IMR-90 (cell line): Measurements from ENCODE around the gene BTNL8. TPM values are rescaled to one million over a fixed set of nuclear protein-coding genes. Genes with fewer than 3 reads are reported as not detected.

Experiments used
- ATAC-seq: fragments of 200-7000 bp; cut with Tn5 transposase; 2 replicates; pipeline ENCODE4 v1.9.1; 2020; ENCODE audit warnings: low read depth, mild to moderate bottlenecking, moderate library complexity
- BruUV-seq: library from RNA; stranded (reverse); fragments of 400-500 nt; replicated peaks from 2 replicates; lab custom pipeline; 2021; lab: Mats Ljungman, UMichigan
- CTCF ChIA-PET: fragments of 300-600 bp; formaldehyde crosslinking; extraction: SDS; loops from one replicate; lab custom pipeline; 2021; ENCODE audit warnings: antibody characterized with exemption; lab: Yijun Ruan, JAX
- POLR2A ChIA-PET: fragments of 300-600 bp; sonication (Branson Sonifier 250); formaldehyde crosslinking; loops from one replicate; lab custom pipeline; 2022; ENCODE audit warnings: antibody characterized with exemption; ENCODE audit not compliant: unreplicated experiment; lab: Charles Lee
- DNase-seq: peaks from one replicate; pipeline ENCODE4 v3.0.0; 2013
- H2AFZ ChIP-seq: replicated peaks from 2 replicates; pipeline ENCODE3; 2013; ENCODE audit warnings: low read length, mild to moderate bottlenecking; ENCODE audit not compliant: poor library complexity
- H2AK5ac ChIP-seq: 2 replicates; pipeline ENCODE4 v1.6.1; 2013; ENCODE audit warnings: low read depth, low read length, inconsistent platforms
- H2AK9ac ChIP-seq: replicated peaks from 2 replicates; pipeline ENCODE3; 2013; ENCODE audit warnings: mild to moderate bottlenecking, low read depth, low read length, moderate library complexity; ENCODE audit not compliant: poor library complexity
- H2BK120ac ChIP-seq: 2 replicates; pipeline ENCODE4 v1.6.1; 2013; ENCODE audit warnings: low read depth, low read length, inconsistent platforms
- H2BK15ac ChIP-seq: 3 replicates; pipeline ENCODE4 v1.6.1; 2013; ENCODE audit warnings: low read depth, low read length, inconsistent platforms
- H2BK20ac ChIP-seq: 2 replicates; pipeline ENCODE4 v1.6.1; 2013; ENCODE audit warnings: low read depth, mild to moderate bottlenecking, inconsistent platforms, low read length, moderate library complexity
- H2BK5ac ChIP-seq: 2 replicates; pipeline ENCODE4 v1.6.1; 2013; ENCODE audit warnings: mild to moderate bottlenecking, low read depth, low read length, inconsistent platforms; ENCODE audit not compliant: poor library complexity, severe bottlenecking
- H3K14ac ChIP-seq: replicated peaks from 2 replicates; pipeline ENCODE4 v1.6.1; 2013; ENCODE audit warnings: low read depth, low read length, inconsistent platforms
- H3K18ac ChIP-seq: 2 replicates; pipeline ENCODE4 v1.6.1; 2013; ENCODE audit warnings: low read depth, low read length, control low read depth
- H3K23ac ChIP-seq: 2 replicates; pipeline ENCODE4 v1.6.1; 2013; ENCODE audit warnings: low read depth, low read length, inconsistent platforms
- H3K27ac ChIP-seq: 2 replicates; pipeline ENCODE4 v1.5.1; 2013; ENCODE audit warnings: mild to moderate bottlenecking, control low read depth, low read length; ENCODE audit not compliant: insufficient read depth
- H3K27me3 ChIP-seq: 2 replicates; pipeline ENCODE4 v1.6.1; 2013; ENCODE audit warnings: low read length; ENCODE audit not compliant: control insufficient read depth, insufficient read depth
- H3K36me3 ChIP-seq: 2 replicates; pipeline ENCODE4 v1.6.1; 2013; ENCODE audit warnings: low read length, mixed read lengths; ENCODE audit not compliant: control insufficient read depth, insufficient read depth
- H3K4ac ChIP-seq: 2 replicates; pipeline ENCODE4 v1.6.1; 2013; ENCODE audit warnings: low read depth, low read length, inconsistent platforms
- H3K4me1 ChIP-seq: 2 replicates; pipeline ENCODE4 v1.6.1; 2013; ENCODE audit warnings: low read length, mixed read lengths; ENCODE audit not compliant: control insufficient read depth, insufficient read depth
- H3K4me2 ChIP-seq: 2 replicates; pipeline ENCODE4 v1.6.1; 2013; ENCODE audit warnings: low read depth, mild to moderate bottlenecking, control low read depth, low read length, moderate library complexity
- H3K4me3 ChIP-seq: 2 replicates; pipeline ENCODE4 v1.5.1; 2013; ENCODE audit warnings: low read depth, mild to moderate bottlenecking, control low read depth, low read length, moderate library complexity; ENCODE audit not compliant: insufficient read depth
- H3K56ac ChIP-seq: 2 replicates; pipeline ENCODE4 v1.6.1; 2013; ENCODE audit warnings: low read length, inconsistent platforms; ENCODE audit not compliant: insufficient read depth; ENCODE audit errors: extremely low read depth
- H3K79me1 ChIP-seq, 2 experiments: 2 replicates each; pipeline ENCODE4 v1.6.1; 2013; ENCODE audit warnings: low read length in 2 of 2, inconsistent platforms in 1 of 2, low read depth in 1 of 2
- H3K9ac ChIP-seq: 2 replicates; pipeline ENCODE4 v1.6.1; 2013; ENCODE audit warnings: low read depth, low read length, control low read depth
- H3K9me1 ChIP-seq: 2 replicates; pipeline ENCODE4 v1.6.1; 2013; ENCODE audit warnings: low read length, inconsistent platforms; ENCODE audit not compliant: insufficient read depth
- H3K9me3 ChIP-seq: 2 replicates; pipeline ENCODE4 v1.6.1; 2013; ENCODE audit warnings: low read length; ENCODE audit not compliant: control insufficient read depth, insufficient read depth
- H4K20me1 ChIP-seq: 2 replicates; pipeline ENCODE4 v1.6.1; 2013; ENCODE audit warnings: low read length, inconsistent platforms; ENCODE audit not compliant: insufficient read depth
- H4K5ac ChIP-seq: 2 replicates; pipeline ENCODE4 v1.6.1; 2013; ENCODE audit warnings: mild to moderate bottlenecking, low read depth, low read length, control low read depth
- H4K8ac ChIP-seq, 2 experiments: 2 replicates each; pipeline ENCODE4 v1.6.1; 2013; ENCODE audit warnings: low read depth in 2 of 2, low read length in 2 of 2, control low read depth in 1 of 2, inconsistent platforms in 1 of 2
- H4K91ac ChIP-seq: 2 replicates; pipeline ENCODE4 v1.6.1; 2013; ENCODE audit warnings: low read depth, low read length, inconsistent platforms; ENCODE audit not compliant: insufficient read depth
- BHLHE40 ChIP-seq: fragments of 150-350 bp; IDR thresholded peaks from 2 replicates; pipeline ENCODE4 v1.6.1; 2016; ENCODE audit warnings: mild to moderate bottlenecking, low read depth, low read length
- CEBPB ChIP-seq: IDR thresholded peaks from 2 replicates; pipeline ENCODE4 v1.6.1; 2012; ENCODE audit warnings: low read depth, low read length, improper control_type of control experiment
- CHD1 ChIP-seq: IDR thresholded peaks from 2 replicates; pipeline ENCODE4 v1.6.1; 2012; ENCODE audit warnings: low read depth, low read length, improper control_type of control experiment
- CTCF ChIP-seq: conservative IDR thresholded peaks from 2 replicates; pipeline ENCODE4 v1.5.1; 2012; ENCODE audit warnings: mild to moderate bottlenecking, low read depth, low read length, improper control_type of control experiment
- ELK1 ChIP-seq: fragments of 150-350 bp; IDR thresholded peaks from 2 replicates; pipeline ENCODE4 v1.6.1; 2016; ENCODE audit warnings: low read depth, mild to moderate bottlenecking, low read length, moderate library complexity, borderline replicate concordance
- FOS ChIP-seq: fragments of 150-350 bp; IDR thresholded peaks from 2 replicates; pipeline ENCODE4 v1.6.1; 2016; ENCODE audit warnings: low read depth, low read length
- MAFK ChIP-seq: IDR thresholded peaks from 2 replicates; pipeline ENCODE4 v1.6.1; 2012; ENCODE audit warnings: low read depth, low read length, improper control_type of control experiment
- MAZ ChIP-seq: IDR thresholded peaks from 2 replicates; pipeline ENCODE4 v1.6.1; 2012; ENCODE audit warnings: low read depth, mild to moderate bottlenecking, low read length, improper control_type of control experiment, moderate library complexity, borderline replicate concordance
- MXI1 ChIP-seq: IDR thresholded peaks from 2 replicates; pipeline ENCODE4 v1.6.1; 2012; ENCODE audit warnings: low read depth, mild to moderate bottlenecking, low read length, moderate library complexity, borderline replicate concordance
- NFE2L2 ChIP-seq: fragments of 150-350 bp; IDR thresholded peaks from 2 replicates; pipeline ENCODE4 v1.6.1; 2016; ENCODE audit warnings: low read depth, mild to moderate bottlenecking, low read length
- POLR2A ChIP-seq: IDR thresholded peaks from 2 replicates; pipeline ENCODE4 v1.6.1; 2012; ENCODE audit warnings: mild to moderate bottlenecking, low read depth, low read length
- RAD21 ChIP-seq: IDR thresholded peaks from 2 replicates; pipeline ENCODE4 v1.6.1; 2012; ENCODE audit warnings: low read length, improper control_type of control experiment
- RCOR1 ChIP-seq: IDR thresholded peaks from 2 replicates; pipeline ENCODE4 v1.6.1; 2012; ENCODE audit warnings: mild to moderate bottlenecking, low read length, improper control_type of control experiment; ENCODE audit not compliant: insufficient replicate concordance
- RFX5 ChIP-seq: IDR thresholded peaks from 2 replicates; pipeline ENCODE4 v1.8.0; 2012; ENCODE audit warnings: low read depth, mild to moderate bottlenecking, low read length, moderate library complexity
- SMC3 ChIP-seq: fragments of 150-350 bp; IDR thresholded peaks from 2 replicates; pipeline ENCODE4 v1.6.1; 2016; ENCODE audit warnings: low read depth, mild to moderate bottlenecking, antibody characterized with exemption, low read length, moderate library complexity
- USF2 ChIP-seq: fragments of 150-350 bp; IDR thresholded peaks from 2 replicates; pipeline ENCODE4 v1.6.1; 2017; ENCODE audit warnings: mild to moderate bottlenecking, antibody characterized with exemption, low read length, low read depth
- WGBS, 2 experiments: methylation state at CpG; one replicate each; pipeline versions ENCODE4 v1.1.5 to v1.1.7; 2013; ENCODE audit warnings: missing lambda C conversion rate in 2 of 2; ENCODE audit not compliant: insufficient read length in 1 of 2; ENCODE audit errors: extremely low coverage in 2 of 2; 5-methylcytosine and 5-hydroxymethylcytosine counted together
- dilution Hi-C: fragments of 300-500 bp; cut with HindIII; formaldehyde crosslinking; loops from one replicate; pipeline ENCODE4 v1.14.3; 2018; ENCODE audit warnings: low sequenced_read_pairs; ENCODE audit not compliant: unreplicated experiment
- in situ Hi-C: fragments of 300-500 bp; cut with MboI; formaldehyde crosslinking; loops from 3 replicates; pipeline ENCODE4 v1.14.3; 2019; ENCODE audit warnings: low sequenced_read_pairs, inconsistent platforms, mixed read lengths
- intact Hi-C: fragments of 100-400 bp; cut with micrococcal nuclease; formaldehyde crosslinking; loops from 2 replicates; pipeline ENCODE4 v1.10.0; 2022
- polyA plus RNA-seq, 3 experiments: library from polyadenylated mRNA; depleted of rRNA; stranded (reverse); fragments of >200 nt; gene quantifications; 2 replicates each; pipeline ENCODE4 v1.2.3, GENCODE V29; 2012; ENCODE audit warnings: low replicate concordance in 1 of 3
- total RNA-seq: library from RNA; depleted of rRNA; stranded (reverse); fragments of >200 nt; gene quantifications from 2 replicates; pipeline ENCODE4 v1.2.3, GENCODE V29; 2012

The BTNL8 gene
- total and polyA plus RNA-seq, 2 of the 4 experiments (the other 2 are of a cell fraction), result not detected

GRCh38 chr5:180875860-180876426 lies 23.0 kb upstream of the BTNL8 start:
- H3K9me1 ChIP-seq, result no peaks in the 10 kb centered on the region
- no peaks in the 10 kb centered on the region for H3K36me3 ChIP-seq
- dilution Hi-C loops, result no loop called here
- intact Hi-C loops, result no loop called here
- H3K4me2 ChIP-seq, result no peak overlapping the region
- H3K18ac ChIP-seq, result no peak overlapping the region
- in situ Hi-C loops, result loop anchor here (10.0 kb wide), 1 partner anchor 279 kb away; no protein-coding TSS in a partner anchor
- 0 out of 2 replicates have a peak, but pooled peaks cover 1% of the 10 kb centered on the region for H3K27me3 ChIP-seq
- H2BK15ac ChIP-seq, result no peak overlapping the region
- no peak overlapping the region for H3K14ac ChIP-seq
- no peak overlapping the region for H3K56ac ChIP-seq
- no peak overlapping the region for H2BK120ac ChIP-seq
- no peak overlapping the region for H3K4me3 ChIP-seq
- H3K79me1 ChIP-seq, result no peaks in the 10 kb centered on the region
- no peak overlapping the region for H4K8ac ChIP-seq
- DNase-seq, result no peak
- no peak overlapping the region for H3K9ac ChIP-seq
- no peak overlapping the region for H4K91ac ChIP-seq
- no peak overlapping the region for H3K27ac ChIP-seq
- H2AFZ ChIP-seq, result no peak overlapping the region
- H4K5ac ChIP-seq, result no peak overlapping the region
- no peak overlapping the region for H3K4ac ChIP-seq
- no peak overlapping the region for H3K23ac ChIP-seq
- no peak overlapping the region for H2AK5ac ChIP-seq
- WGBS, 2 experiments, result 80% methylated on average over 3 of the region's 10 CpGs; no CpG with 5 or more reads in 1 of the 2 experiments
- no peaks in the 10 kb centered on the region for H4K20me1 ChIP-seq
- H2BK5ac ChIP-seq, result no peak overlapping the region
- H3K9me3 ChIP-seq, result no peaks in the 10 kb centered on the region; the same call in 1 of the 2 replicates
- ChIA-PET CTCF (no interaction called here), POLR2A (no interaction called here)
- H2AK9ac ChIP-seq, result no peak overlapping the region
- BruUV-seq, result no TSS peak
- H3K4me1 ChIP-seq, result no peaks in the 10 kb centered on the region
- no peak for TF ChIP-seq RAD21
- TF ChIP-seq MXI1, result no peak
- TF ChIP-seq FOS, result no peak
- no peak for TF ChIP-seq MAFK
- no peak for TF ChIP-seq NFE2L2
- no peak for TF ChIP-seq CTCF
- no peak for TF ChIP-seq ELK1
- TF ChIP-seq MAZ, result no peak
- TF ChIP-seq RFX5, result no peak
- TF ChIP-seq CHD1, result no peak
- no peak for TF ChIP-seq SMC3
- no peak for TF ChIP-seq POLR2A
- TF ChIP-seq USF2, result no peak
- TF ChIP-seq RCOR1, result no peak
- TF ChIP-seq CEBPB, result no peak
- TF ChIP-seq BHLHE40, result no peak
- H2BK20ac ChIP-seq, result no peak overlapping the region
- no peak for ATAC-seq
